ENCODE measurements around the gene MOGAT3. TPM values are rescaled to one million over a fixed set of nuclear protein-coding genes. Genes with fewer than 3 reads are reported as not detected.

Gene MOGAT3
- polyA plus RNA-seq, 1 donor (not counting 4 experiments of a cell fraction or from before 2014, with no cell fraction given), result not detected

GRCh38 chr7:101159696-101160674 is 40.9 kb downstream of the MOGAT3 start:
- no peaks in the 10 kb centered on the region for H3K9me3 ChIP-seq (ENCODE audit: control insufficient read depth, low read depth, low read length)
- peaks cover 37% of the 10 kb centered on the region for H3K4me1 ChIP-seq (ENCODE audit: control insufficient read depth, extremely low read depth, insufficient read depth, low read length)
- peaks cover 21 to 40% of the 10 kb centered on the region in 2 experiments for H3K36me3 ChIP-seq (ENCODE audit: control insufficient read depth in 2 of 2, extremely low read depth in 1 of 2, insufficient read depth in 2 of 2, low read length in 2 of 2)
- dilution Hi-C loops (cut with MboI; ENCODE audit: extremely low pct_ligation_motif_present, low sequenced_read_pairs), result no loop called here
- peaks cover 6% of the 10 kb centered on the region for H3K27me3 ChIP-seq (ENCODE audit: control insufficient read depth, extremely low read depth, insufficient read depth, low read length)
- H4K20me1 ChIP-seq (ENCODE audit: control insufficient read depth, extremely low read depth, insufficient read depth, low read length), result no peaks in the 10 kb centered on the region
- H2AFZ ChIP-seq (ENCODE audit: control insufficient read depth, low read length), result no peak overlapping the region
- H3K79me2 ChIP-seq (ENCODE audit: control insufficient read depth, insufficient read depth, low read length), result peaks cover 16% of the 10 kb centered on the region
- TF ChIP-seq EZH2 (IDR thresholded peaks at IDR 0.05; ENCODE audit: low read length), result no peak
- TF ChIP-seq CTCF (optimal IDR thresholded peaks at IDR 0.05 in 1 of 3, IDR thresholded peaks at IDR 0.05 in 1 of 3, conservative IDR thresholded peaks at IDR 0.05 in 1 of 3; ENCODE audit: extremely low read depth in 1 of 3, insufficient read depth in 2 of 3, low read length in 3 of 3), result no peak
- no peaks in the 10 kb centered on the region for H3K9me1 ChIP-seq (ENCODE audit: control insufficient read depth, extremely low read depth, insufficient read depth, low read length)
- H3K4me2 ChIP-seq (ENCODE audit: control insufficient read depth, extremely low read depth, insufficient read depth, low read depth, low read length), result no peak overlapping the region
- FAIRE-seq (no peak), DNase-seq (ENCODE audit: low read depth, low spot score) (no peak)
- H3K9ac ChIP-seq (ENCODE audit: control insufficient read depth, extremely low read depth, insufficient read depth, low read length), result peak overlapping the region; percentile 22
- peak overlapping the region; percentile 49 for H3K27ac ChIP-seq (ENCODE audit: control insufficient read depth, insufficient read depth, low read length)
- no peak overlapping the region for H3K4me3 ChIP-seq (ENCODE audit: control insufficient read depth in 2 of 3, extremely low read depth in 1 of 3, insufficient read depth in 2 of 3, low read depth in 1 of 3, low read length in 3 of 3)

GRCh38 chr7:101156866-101157589 is 43.8 kb downstream of the MOGAT3 start:
- peaks cover 32% of the 10 kb centered on the region for H3K4me1 ChIP-seq (ENCODE audit: control insufficient read depth, extremely low read depth, insufficient read depth, low read length)
- H3K9me1 ChIP-seq (ENCODE audit: control insufficient read depth, extremely low read depth, insufficient read depth, low read length), result no peaks in the 10 kb centered on the region
- FAIRE-seq (no peak), DNase-seq (ENCODE audit: low read depth, low spot score) (no peak)
- peaks cover 21 to 34% of the 10 kb centered on the region in 2 experiments for H3K36me3 ChIP-seq (ENCODE audit: control insufficient read depth in 2 of 2, extremely low read depth in 1 of 2, insufficient read depth in 2 of 2, low read length in 2 of 2)
- H3K4me2 ChIP-seq (ENCODE audit: control insufficient read depth, extremely low read depth, insufficient read depth, low read depth, low read length), result peak overlapping the region; percentile 30
- TF ChIP-seq EZH2 (IDR thresholded peaks at IDR 0.05; ENCODE audit: low read length), result no peak
- TF ChIP-seq CTCF (optimal IDR thresholded peaks at IDR 0.05 in 1 of 3, IDR thresholded peaks at IDR 0.05 in 1 of 3, conservative IDR thresholded peaks at IDR 0.05 in 1 of 3; ENCODE audit: extremely low read depth in 1 of 3, insufficient read depth in 2 of 3, low read length in 3 of 3), result no peak
- dilution Hi-C loops (cut with MboI; ENCODE audit: extremely low pct_ligation_motif_present, low sequenced_read_pairs), result no loop called here
- no peak overlapping the region for H2AFZ ChIP-seq (ENCODE audit: control insufficient read depth, low read length)
- peak overlapping the region; percentile 65 for H3K27ac ChIP-seq (ENCODE audit: control insufficient read depth, insufficient read depth, low read length)
- H3K9me3 ChIP-seq (ENCODE audit: control insufficient read depth, low read depth, low read length), result no peaks in the 10 kb centered on the region
- H4K20me1 ChIP-seq (ENCODE audit: control insufficient read depth, extremely low read depth, insufficient read depth, low read length), result no peaks in the 10 kb centered on the region
- peaks cover 20% of the 10 kb centered on the region for H3K79me2 ChIP-seq (ENCODE audit: control insufficient read depth, insufficient read depth, low read length)
- H3K27me3 ChIP-seq (ENCODE audit: control insufficient read depth, extremely low read depth, insufficient read depth, low read length), result no peaks in the 10 kb centered on the region
- no peak overlapping the region for H3K9ac ChIP-seq (ENCODE audit: control insufficient read depth, extremely low read depth, insufficient read depth, low read length)
- no peak overlapping the region for H3K4me3 ChIP-seq (ENCODE audit: control insufficient read depth in 2 of 3, extremely low read depth in 1 of 3, insufficient read depth in 2 of 3, low read depth in 1 of 3, low read length in 3 of 3)

Data from keratinocyte (primary cell).